ENCODE measurements around the gene B4GALNT4.

B4GALNT4 gene

DNA sequence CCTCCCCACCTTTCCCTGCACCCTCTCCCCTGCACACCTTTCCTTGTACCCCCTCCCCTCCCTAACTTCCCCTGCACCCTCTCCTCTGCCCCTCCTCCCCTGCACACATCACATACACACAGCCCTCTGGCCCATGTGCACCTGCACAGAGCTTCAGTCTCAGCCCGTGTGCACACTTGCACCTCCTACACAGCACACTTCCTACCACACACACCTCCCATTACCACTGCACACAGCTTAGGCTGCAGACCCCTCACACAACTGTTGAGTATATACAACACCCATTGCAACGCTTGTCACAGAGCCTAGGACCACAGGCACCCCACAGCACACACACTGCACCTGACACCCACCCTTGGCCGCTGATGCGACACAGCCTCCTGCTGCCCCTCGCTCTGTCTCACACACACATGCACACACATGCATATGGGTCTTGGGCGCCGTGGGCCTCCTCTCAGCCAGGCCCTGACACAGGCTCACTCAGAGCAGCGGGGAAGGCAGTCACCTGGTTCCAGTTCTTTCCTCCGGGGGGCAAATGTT, 45.1 kb downstream of the B4GALNT4 start:
- no peak for DNase-seq (ENCODE audit: low read depth in 1 of 2, low spot score in 1 of 2)
- in situ Hi-C loops (cut with HindIII; ENCODE audit: low pct_unique_long_range_greater_than_20kb, low sequenced_read_pairs), result no loop called here
- no peak for TF ChIP-seq JUND (IDR thresholded peaks at IDR 0.05; ENCODE audit: low read depth)

DNA sequence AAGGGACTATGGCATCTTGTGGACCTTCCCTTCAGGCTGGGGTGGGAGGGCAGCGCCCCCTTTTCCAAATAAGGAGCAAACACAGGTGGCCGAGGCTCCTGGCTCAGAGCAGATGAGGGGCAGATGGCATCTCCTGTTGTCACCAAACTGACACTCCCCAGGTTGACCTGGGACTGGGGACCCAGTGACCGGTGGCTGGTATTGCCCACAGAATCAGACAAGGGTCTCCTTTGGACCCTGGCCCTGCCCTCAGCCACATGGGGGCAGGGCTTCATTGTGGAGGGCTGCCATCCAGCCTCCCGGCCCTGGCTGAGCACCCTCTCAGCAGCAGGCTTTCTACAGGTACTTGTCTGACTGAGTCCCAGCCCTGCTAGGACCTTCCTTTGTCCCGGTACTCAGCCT, 46.3 kb downstream of the B4GALNT4 start:
- no peak for DNase-seq (ENCODE audit: low read depth in 1 of 2, low spot score in 1 of 2)
- no peak for TF ChIP-seq JUND (IDR thresholded peaks at IDR 0.05; ENCODE audit: low read depth)
- in situ Hi-C loops (cut with HindIII; ENCODE audit: low pct_unique_long_range_greater_than_20kb, low sequenced_read_pairs), result no loop called here

DNA sequence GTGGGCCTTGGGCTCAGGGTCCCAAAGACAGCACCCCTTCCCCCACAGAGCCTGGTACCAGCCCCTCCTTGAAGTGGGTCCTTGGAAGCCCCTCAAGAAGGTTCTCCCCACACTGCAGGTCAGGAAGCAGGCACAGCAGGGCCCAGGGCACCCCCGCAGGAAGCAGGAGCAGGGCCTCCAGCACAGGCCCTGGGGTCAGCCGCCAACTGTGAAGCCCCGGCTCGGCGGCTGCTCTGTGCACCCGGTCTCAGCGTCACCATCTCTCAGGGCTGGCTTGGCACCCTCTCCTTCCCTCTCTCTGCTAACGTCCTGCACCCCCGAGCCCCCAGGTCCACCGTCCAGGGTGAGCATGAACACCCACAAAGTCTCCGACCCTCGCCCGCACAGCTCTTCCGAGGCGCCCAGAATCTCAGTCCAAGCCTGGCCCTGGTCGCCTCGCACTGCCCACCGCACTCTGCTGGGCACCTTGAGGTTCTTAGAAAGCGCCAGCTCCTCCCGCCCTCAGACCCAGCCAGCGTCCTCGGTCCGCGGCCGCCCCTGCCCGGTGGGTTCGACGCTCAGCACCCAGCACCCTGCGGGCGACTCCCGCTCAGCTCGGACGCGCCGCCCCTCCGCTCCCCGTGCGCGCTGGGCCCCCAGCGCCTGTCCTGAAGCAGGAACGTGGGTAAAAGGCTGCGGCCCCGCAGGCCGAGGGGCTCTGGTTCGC, 46.9 kb downstream of the B4GALNT4 start:
- DNase-seq (ENCODE audit: low read depth in 1 of 2, low spot score in 1 of 2), result peak in 1 of 2 experiments; percentile 26
- in situ Hi-C loops (cut with HindIII; ENCODE audit: low pct_unique_long_range_greater_than_20kb, low sequenced_read_pairs), result no loop called here
- TF ChIP-seq JUND (IDR thresholded peaks at IDR 0.05; ENCODE audit: low read depth), result no peak

DNA sequence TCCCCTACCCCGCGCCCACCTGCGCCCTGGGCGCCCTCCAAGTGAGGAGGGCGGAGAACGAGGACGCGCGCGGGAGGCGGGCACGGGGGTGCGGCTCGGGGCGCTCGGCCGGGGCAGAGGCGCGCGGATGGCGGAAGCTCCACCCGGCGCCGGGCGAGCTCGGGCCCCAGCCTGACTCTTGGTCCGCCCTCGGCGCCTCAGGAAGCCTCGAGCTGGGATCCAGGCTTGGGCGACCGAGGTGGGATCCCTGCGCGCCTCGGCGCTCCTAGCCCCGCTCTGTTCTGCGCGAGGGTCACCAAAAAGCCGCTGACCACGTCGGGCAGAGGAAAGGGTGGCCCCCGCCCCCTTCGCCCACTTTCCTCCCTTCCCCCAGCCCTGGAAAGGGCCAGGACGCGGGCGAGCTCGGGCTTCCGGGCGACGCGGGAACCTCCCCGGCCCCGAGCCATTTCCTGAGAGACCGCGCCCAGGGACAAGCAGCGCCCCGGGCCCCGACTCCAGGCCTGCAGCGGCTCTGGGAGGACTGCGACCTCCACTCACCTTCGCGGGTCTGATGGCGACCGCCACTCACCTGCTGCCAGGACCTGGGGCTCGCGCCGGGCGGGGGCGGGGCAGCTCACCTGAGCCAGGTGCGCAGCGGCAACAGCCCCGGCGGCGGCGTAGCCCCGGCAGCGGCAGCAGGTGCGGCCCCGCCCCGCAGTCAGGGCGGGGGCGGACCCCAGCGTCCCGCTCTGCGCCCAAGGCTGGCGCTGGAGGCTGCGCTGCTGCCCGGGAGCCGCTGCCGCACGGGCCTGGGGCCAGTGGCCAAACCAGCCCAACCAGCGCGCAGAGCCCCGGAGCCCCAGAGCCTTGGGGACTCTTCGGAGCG, 47.7 kb downstream of the B4GALNT4 start:
- in situ Hi-C loops (cut with HindIII; ENCODE audit: low pct_unique_long_range_greater_than_20kb, low sequenced_read_pairs), result no loop called here
- DNase-seq (ENCODE audit: low read depth in 1 of 2, low spot score in 1 of 2), result peak; percentile 65 to 77
- TF ChIP-seq JUND (IDR thresholded peaks at IDR 0.05; ENCODE audit: low read depth), result no peak

DNA sequence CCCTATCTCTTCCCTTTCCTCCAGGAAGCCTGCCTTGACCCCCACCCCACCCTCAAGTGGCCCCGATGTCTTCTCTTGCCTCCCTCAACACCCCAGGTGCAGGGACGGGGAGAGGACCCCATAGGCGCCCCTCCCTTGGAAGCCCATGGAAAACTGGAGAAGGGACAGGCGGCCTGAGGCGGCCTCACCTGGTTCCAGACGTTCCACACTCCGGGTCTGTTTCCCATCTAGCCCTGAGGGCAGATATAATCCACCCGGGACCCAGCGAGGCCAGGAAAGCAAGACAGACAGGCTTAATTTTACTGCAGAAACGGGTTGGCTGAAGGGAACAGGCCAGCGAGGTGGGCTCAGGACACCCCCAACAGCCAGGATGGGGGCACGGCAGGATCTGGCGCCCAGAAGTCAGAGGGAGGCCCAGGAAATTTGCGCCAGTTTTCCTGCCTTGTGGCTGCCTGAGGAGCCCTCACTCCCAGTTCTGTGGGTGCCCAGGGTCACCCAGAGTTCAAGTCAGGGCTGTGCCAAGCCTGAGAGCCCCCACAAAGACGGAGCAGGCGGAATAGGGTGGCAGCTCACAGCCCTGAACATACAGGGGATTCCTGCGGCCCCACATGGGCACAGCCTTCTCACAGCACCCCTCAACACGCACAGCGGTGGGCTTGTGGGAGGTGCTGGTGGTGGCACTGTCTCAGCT, 48.5 kb downstream of the B4GALNT4 start:
- in situ Hi-C loops (cut with HindIII; ENCODE audit: low pct_unique_long_range_greater_than_20kb, low sequenced_read_pairs), result no loop called here
- DNase-seq (ENCODE audit: low read depth in 1 of 2, low spot score in 1 of 2), result peak in 1 of 2 experiments; percentile 42

DNA sequence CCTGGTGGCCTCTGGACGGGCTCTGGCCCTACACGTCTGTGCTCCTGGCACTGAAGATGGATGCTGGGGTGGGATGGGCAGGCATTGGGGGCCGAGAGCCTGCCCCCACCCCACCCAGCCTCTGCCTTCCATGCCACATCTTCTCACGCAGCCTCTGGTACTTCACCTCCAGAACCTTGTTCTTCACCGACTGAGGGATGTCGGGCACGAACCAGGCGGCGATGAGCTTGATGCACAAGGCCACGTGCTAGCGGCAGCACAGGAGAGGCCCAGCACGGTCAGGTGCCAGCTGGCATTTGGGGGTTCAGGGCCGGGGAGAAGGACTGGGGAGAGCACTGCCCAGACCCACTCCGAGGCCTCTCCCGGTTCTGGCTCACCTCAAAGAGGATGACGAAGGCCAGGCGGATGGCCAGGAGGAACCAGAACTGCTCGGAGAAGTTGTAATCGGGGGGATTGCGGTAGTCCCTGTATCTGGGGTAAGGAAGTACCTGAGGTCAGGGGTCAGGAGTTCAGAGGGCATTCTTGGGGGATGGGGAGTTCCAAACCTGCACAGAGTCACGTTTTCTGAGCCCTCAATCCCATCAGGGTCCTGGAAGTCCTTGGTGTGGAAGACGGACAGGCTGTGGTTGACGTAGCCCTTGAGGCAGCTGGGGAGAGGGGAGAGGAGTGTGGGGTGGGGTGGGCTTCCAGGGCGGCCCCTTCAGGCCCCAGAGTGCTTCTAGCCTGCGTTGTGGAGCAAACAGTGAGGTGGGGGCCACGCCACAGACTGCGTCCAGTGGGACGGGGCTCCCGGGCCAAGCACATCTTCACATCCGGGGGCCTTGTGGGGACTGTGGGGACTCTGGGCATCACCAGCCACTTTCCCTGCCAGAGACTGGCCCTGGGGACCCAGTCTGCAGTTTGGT, 49.3 kb downstream of the B4GALNT4 start:
- in situ Hi-C loops (cut with HindIII; ENCODE audit: low pct_unique_long_range_greater_than_20kb, low sequenced_read_pairs), result no loop called here
- no peak for TF ChIP-seq JUND (IDR thresholded peaks at IDR 0.05; ENCODE audit: low read depth)
- no peak for DNase-seq (ENCODE audit: low read depth in 1 of 2, low spot score in 1 of 2)

More for the DNA sequence above, 48.5 kb downstream of the B4GALNT4 start:
- TF ChIP-seq JUND (IDR thresholded peaks at IDR 0.05; ENCODE audit: low read depth), result no peak

DNA sequence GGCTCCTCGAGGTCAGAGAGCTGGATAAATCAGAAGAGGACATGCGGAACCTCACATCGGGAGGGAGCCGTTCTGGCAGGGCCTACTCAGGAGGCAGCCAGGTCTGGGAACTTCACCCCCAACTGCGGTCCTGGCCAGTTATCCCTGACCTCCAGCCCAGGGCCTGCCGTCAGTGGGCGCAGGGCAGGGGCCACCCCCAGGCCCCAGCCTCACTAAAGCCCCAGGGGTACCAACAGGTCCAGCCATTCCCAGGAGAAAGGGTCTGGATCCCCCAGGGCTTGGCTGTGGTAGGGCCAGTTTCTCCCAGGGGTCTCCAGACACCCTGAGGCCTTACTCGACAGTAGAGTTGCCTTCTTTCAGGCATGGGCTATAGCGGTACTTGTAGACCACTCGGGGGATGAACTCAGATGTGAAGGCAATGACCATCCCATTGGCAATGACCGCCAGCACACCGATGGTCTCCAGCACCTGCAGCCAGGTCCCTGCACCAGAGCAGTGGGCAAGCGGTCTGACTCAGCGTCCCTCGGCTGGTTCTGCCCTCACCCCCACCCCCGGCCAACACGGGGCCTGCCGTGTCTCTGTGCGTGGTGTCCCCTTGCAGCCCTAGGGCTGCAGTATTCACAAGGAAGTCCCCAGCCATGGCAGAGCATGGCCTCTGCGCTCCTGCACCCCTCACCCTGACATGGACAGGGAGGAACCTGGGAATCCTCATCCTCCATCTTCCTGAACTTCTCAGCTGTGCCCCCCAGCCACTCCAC, 50.1 kb downstream of the B4GALNT4 start:
- in situ Hi-C loops (cut with HindIII; ENCODE audit: low pct_unique_long_range_greater_than_20kb, low sequenced_read_pairs), result no loop called here
- TF ChIP-seq JUND (IDR thresholded peaks at IDR 0.05; ENCODE audit: low read depth), result no peak
- DNase-seq (ENCODE audit: low read depth in 1 of 2, low spot score in 1 of 2), result no peak

DNA sequence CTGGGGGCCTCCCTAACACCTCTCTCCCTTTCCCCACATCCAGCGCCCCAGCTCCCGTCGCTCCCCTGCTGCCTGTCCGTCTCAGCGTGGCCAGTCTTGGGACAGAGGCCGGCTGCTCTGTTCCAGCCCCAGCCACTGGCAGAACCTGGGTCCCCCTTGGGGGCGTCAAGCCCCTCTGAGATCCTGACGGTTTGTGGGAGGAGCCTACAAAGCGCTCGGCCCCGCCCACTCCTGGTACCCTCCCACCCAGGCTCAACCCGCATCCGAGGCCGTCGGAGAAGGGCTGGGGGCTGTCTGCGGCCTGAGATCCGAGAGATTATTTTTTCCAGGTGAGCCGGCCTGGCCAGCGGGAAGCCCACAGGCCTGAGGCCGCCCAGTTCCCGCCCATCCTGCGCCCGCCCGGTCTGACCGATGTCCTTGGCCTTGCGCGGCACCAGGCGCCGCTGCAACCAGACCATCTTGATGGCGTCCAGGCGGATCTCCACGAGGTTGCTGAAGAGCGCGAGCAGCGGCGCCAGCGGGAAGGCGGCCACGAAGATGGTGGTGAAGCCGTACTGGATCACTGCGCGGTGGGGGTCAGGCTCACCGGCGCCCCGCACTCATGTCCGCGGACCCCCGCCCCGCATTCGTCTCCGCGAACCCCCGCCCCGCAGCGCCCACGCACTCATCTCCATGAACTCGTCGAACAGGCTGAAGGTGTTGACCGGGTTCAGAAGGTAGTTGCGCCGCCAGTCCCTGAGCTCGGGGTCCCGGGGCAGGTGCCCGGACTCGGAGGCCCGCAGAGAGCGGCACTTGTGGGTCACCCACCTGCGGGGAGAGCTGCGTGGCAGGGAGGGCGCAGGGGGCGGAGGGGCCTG, 51.0 kb downstream of the B4GALNT4 start:
- in situ Hi-C loops (cut with HindIII; ENCODE audit: low pct_unique_long_range_greater_than_20kb, low sequenced_read_pairs), result no loop called here
- no peak for DNase-seq (ENCODE audit: low read depth in 1 of 2, low spot score in 1 of 2)
- TF ChIP-seq JUND (IDR thresholded peaks at IDR 0.05; ENCODE audit: low read depth), result no peak

DNA sequence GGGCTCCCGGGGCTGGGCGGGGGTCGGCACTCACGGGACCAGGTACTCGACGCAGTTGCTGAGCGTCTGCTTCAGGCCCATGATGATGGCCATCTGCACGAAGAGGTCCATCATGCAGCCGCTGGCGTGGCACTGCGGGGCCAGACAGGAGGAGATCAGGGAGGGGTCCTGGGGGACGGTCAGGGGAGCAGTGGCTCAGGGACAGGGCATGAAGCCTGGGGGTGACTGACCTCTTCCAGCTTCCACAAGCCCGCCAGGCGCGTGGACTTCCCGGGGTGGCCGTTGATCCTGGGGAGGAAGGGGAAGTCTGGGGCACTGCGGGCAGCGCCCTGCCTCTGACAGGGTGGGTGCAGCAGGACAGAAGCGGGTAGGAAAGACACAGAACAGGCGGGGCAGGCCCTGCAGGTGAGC, 51.6 kb downstream of the B4GALNT4 start:
- TF ChIP-seq JUND (IDR thresholded peaks at IDR 0.05; ENCODE audit: low read depth), result no peak
- DNase-seq (ENCODE audit: low read depth in 1 of 2, low spot score in 1 of 2), result no peak
- in situ Hi-C loops (cut with HindIII; ENCODE audit: low pct_unique_long_range_greater_than_20kb, low sequenced_read_pairs), result no loop called here

DNA sequence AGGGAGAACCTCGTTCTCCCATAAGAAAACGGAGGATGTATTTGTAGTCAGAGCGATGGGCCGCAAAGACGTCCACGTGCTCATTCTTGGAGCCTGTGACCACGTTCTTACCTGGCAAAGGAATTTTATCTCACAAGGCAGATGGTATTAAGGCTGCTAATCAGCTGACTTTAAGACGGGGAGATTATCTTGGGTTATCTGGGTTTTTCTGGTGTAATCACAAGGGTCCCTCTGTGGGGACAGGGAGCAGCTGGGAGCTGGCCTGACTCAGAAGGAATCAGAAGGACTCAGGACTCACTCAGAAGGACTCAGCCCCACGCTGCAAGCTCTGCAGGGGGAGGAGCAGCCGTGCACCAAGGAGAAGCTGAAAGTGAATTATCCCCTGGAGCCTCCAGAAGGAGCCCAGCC, 53.0 kb downstream of the B4GALNT4 start:
- TF ChIP-seq JUND (IDR thresholded peaks at IDR 0.05; ENCODE audit: low read depth), result no peak
- DNase-seq (ENCODE audit: low read depth in 1 of 2, low spot score in 1 of 2), result no peak
- in situ Hi-C loops (cut with HindIII; ENCODE audit: low pct_unique_long_range_greater_than_20kb, low sequenced_read_pairs), result no loop called here

Measured in T47D (cell line).